Endothelial cell of umbilical vein (primary cell): Measurements from ENCODE around the gene RNF224. TPM values are rescaled to one million over a fixed set of nuclear protein-coding genes. Genes with fewer than 3 reads are reported as not detected.

Experiments used
- BruUV-seq: library from RNA; stranded (reverse); fragments of 400-500 nt; replicated peaks from 2 replicates; lab custom pipeline; 2021; lab: Mats Ljungman, UMichigan
- CTCF ChIA-PET: fragments of 300-600, 350-600 bp; sonication (Branson Sonifier 250); formaldehyde crosslinking; loops from one replicate; lab custom pipeline; 2021; ENCODE audit warnings: antibody characterized with exemption, inconsistent platforms; lab: Charles Lee
- POLR2A ChIA-PET: fragments of 300-600, 350-600 bp; sonication (Branson Sonifier 250); formaldehyde crosslinking; loops from one replicate; lab custom pipeline; 2021; ENCODE audit warnings: antibody characterized with exemption, inconsistent platforms; lab: Charles Lee
- DNase-seq: peaks from one replicate; pipeline ENCODE4 v3.0.0-alpha.2; 2011; ENCODE audit warnings: low read depth, low spot score
- FAIRE-seq: peaks from 2 replicates; lab custom pipeline; 2011; peaks lifted over from hg19 to GRCh38; lab: Jason Lieb, UNC
- H2AFZ ChIP-seq: 2 replicates; pipeline ENCODE4 v1.6.0; 2012; ENCODE audit warnings: low read depth, low read length, control low read depth, inconsistent platforms
- H3K27ac ChIP-seq: 2 replicates; pipeline ENCODE4 v1.5.1; 2011; ENCODE audit warnings: low read depth, mild to moderate bottlenecking, control low read depth, low read length, moderate library complexity; ENCODE audit not compliant: insufficient read depth
- H3K27me3 ChIP-seq, 2 experiments: 2 replicates each; pipeline versions ENCODE4 v1.6.0 to v1.6.1; 2011; ENCODE audit warnings: low read length in 2 of 2, mixed read lengths in 1 of 2; ENCODE audit not compliant: control insufficient read depth in 2 of 2, insufficient read depth in 2 of 2
- H3K36me3 ChIP-seq, 2 experiments: 2 replicates in 1 of 2; 3 replicates in 1 of 2; pipeline ENCODE4 v1.5.1; 2011; ENCODE audit warnings: low read length in 2 of 2, mild to moderate bottlenecking in 1 of 2, moderate library complexity in 1 of 2; ENCODE audit not compliant: control insufficient read depth in 2 of 2, insufficient read depth in 2 of 2; ENCODE audit errors: extremely low read depth in 1 of 2
- H3K4me1 ChIP-seq: 3 replicates; pipeline ENCODE4 v1.5.1; 2011; ENCODE audit warnings: mild to moderate bottlenecking, low read length; ENCODE audit not compliant: control insufficient read depth, insufficient read depth; ENCODE audit errors: extremely low read depth
- H3K4me2 ChIP-seq: 2 replicates; pipeline ENCODE4 v1.6.1; 2011; ENCODE audit warnings: low read length, control low read depth, mixed read lengths; ENCODE audit not compliant: insufficient read depth
- H3K4me3 ChIP-seq, 3 experiments: fragments of 200-600 bp in 1 of 3; sonication (generic), shearing (Covaris generic) in 1 of 3; replicated peaks in 1 of 3; 2 replicates each; pipeline ENCODE4 v1.5.1; 2011 to 2016; ENCODE audit warnings: control low read depth in 3 of 3, low read length in 3 of 3, mild to moderate bottlenecking in 2 of 3, inconsistent platforms in 1 of 3, low read depth in 1 of 3, moderate library complexity in 1 of 3; ENCODE audit not compliant: insufficient read depth in 1 of 3
- H3K79me2 ChIP-seq: 2 replicates; pipeline ENCODE4 v1.6.0; 2012; ENCODE audit warnings: low read length, inconsistent platforms; ENCODE audit not compliant: control insufficient read depth, insufficient read depth
- H3K9ac ChIP-seq: replicated peaks from 2 replicates; pipeline ENCODE3; 2011; ENCODE audit warnings: low read length, control low read depth; ENCODE audit not compliant: insufficient read depth; ENCODE audit errors: extremely low read depth
- H3K9me1 ChIP-seq: replicated peaks from 3 replicates; pipeline ENCODE4 v1.6.0; 2011; ENCODE audit warnings: mild to moderate bottlenecking, low read length; ENCODE audit not compliant: control insufficient read depth, insufficient read depth; ENCODE audit errors: extremely low read depth
- H3K9me3 ChIP-seq: replicated peaks from 2 replicates; pipeline ENCODE4 v1.5.1; 2012; ENCODE audit warnings: low read length, inconsistent platforms; ENCODE audit not compliant: control insufficient read depth, insufficient read depth
- H4K20me1 ChIP-seq: replicated peaks from 2 replicates; pipeline ENCODE3; 2011; ENCODE audit warnings: mild to moderate bottlenecking, low read length; ENCODE audit not compliant: control insufficient read depth, insufficient read depth; ENCODE audit errors: extremely low read depth
- EZH2 ChIP-seq: IDR thresholded peaks from 2 replicates; pipeline ENCODE4 v1.6.1; 2012; ENCODE audit warnings: borderline replicate concordance, low read depth, mild to moderate bottlenecking, moderate library complexity, low read length, inconsistent platforms; ENCODE audit not compliant: severe bottlenecking
- FOS ChIP-seq: IDR thresholded peaks from 2 replicates; pipeline ENCODE4 v1.6.1; 2011; ENCODE audit warnings: mild to moderate bottlenecking, low read length, moderate library complexity, borderline replicate concordance; ENCODE audit not compliant: insufficient read depth
- GATA2 ChIP-seq: IDR thresholded peaks from 2 replicates; pipeline ENCODE4 v1.7.0; 2011; ENCODE audit warnings: low read depth, mild to moderate bottlenecking, moderate library complexity, mixed read lengths, low read length; ENCODE audit not compliant: insufficient read length, insufficient read depth
- JUN ChIP-seq: IDR thresholded peaks from 2 replicates; pipeline ENCODE4 v1.6.1; 2011; ENCODE audit warnings: borderline replicate concordance, low read depth; ENCODE audit not compliant: insufficient read length, insufficient read depth
- MYC ChIP-seq: IDR thresholded peaks from one replicate; pipeline ENCODE4 v1.6.1; 2011; ENCODE audit warnings: mild to moderate bottlenecking, low read depth, low read length
- POLR2A ChIP-seq: IDR thresholded peaks from 2 replicates; pipeline ENCODE4 v1.6.1; 2012; ENCODE audit warnings: low read depth, mild to moderate bottlenecking, control low read depth, low read length
- POLR2AphosphoS5 ChIP-seq: IDR thresholded peaks from 2 replicates; pipeline ENCODE4 v1.6.1; 2012; ENCODE audit warnings: low read depth, mild to moderate bottlenecking, control low read depth, low read length, moderate library complexity; ENCODE audit not compliant: insufficient read depth
- dilution Hi-C: fragments of 300-500 bp; cut with MboI; formaldehyde crosslinking; loops from one replicate; pipeline ENCODE4 v1.15.0; 2019; ENCODE audit warnings: low sequenced_read_pairs; ENCODE audit not compliant: extremely low pct_ligation_motif_present
- intact Hi-C: fragments of 100-400 bp; cut with micrococcal nuclease; formaldehyde crosslinking; loops from one replicate; pipeline ENCODE4 v1.10.0; 2022
- polyA plus RNA-seq, 4 experiments: library from polyadenylated mRNA; depleted of rRNA in 3 of 4; stranded (reverse) in 3 of 4; unstranded in 1 of 4; fragments of >200 nt; gene quantifications; 2 replicates each; pipeline versions ENCODE4 v1.2.1 to v1.2.3, GENCODE V29; 2011 to 2012; ENCODE audit warnings: missing spikeins in 1 of 4
- total RNA-seq: library from RNA; stranded (reverse); gene quantifications from 2 replicates; pipeline ENCODE4 v1.2.3, GENCODE V29; 2021
- TF ChIP-seq, protein P1 (sequence below): IDR thresholded peaks from 2 replicates; pipeline ENCODE4 v1.6.1; 2011; ENCODE audit not compliant: insufficient read depth, insufficient read length
- TF ChIP-seq, protein P2 (sequence below), 2 donors: IDR thresholded peaks; 1 replicate in 1 of 2; 2 replicates in 1 of 2; pipeline ENCODE4 v1.5.1; 2011; ENCODE audit warnings: low read length in 2 of 2, mild to moderate bottlenecking in 2 of 2, moderate library complexity in 2 of 2, control low read depth in 1 of 2, inconsistent platforms in 1 of 2, low read depth in 1 of 2; ENCODE audit not compliant: insufficient read depth in 1 of 2; ENCODE audit errors: extremely low read depth in 1 of 2

Gene RNF224
- total and polyA plus RNA-seq, 2 donors (not counting 3 experiments of a cell fraction or from before 2014, with no cell fraction given): not detected

DNA sequence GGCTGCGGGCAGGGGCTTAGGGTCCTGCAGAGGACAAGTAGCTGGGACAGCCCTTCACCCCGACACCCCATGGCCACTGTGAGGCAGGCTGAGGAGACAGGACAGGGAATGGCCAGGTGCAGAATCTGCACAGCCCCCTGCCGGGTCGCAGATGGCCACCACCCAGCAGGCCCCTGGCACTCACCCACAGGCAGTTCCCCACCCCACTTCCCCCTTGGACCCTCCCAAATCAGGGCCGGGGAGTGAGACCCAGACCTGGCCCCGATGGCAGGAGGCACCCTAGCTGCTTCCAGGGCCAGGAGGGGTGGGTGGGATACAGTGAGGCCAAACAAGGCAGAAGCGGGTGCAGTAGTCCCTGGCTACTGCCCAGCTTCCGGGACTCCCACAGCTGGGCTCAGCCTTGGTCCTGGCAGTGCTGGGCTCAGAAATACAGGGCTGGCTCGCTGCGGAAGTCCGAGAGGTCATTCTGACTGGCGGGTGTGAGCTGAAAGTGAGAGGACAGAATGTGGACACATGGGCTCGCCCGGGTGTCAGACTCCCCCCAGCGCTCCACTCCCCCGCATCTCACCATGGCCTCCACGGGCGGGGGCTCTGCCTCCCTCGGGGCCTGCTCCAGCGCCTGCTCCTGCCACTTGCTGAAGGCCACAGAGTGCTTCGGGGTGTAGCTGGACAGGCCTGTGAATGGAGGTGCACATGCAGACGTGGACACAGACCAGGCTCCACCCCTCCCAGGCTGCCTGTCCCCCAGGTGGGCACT is 35.4 kb upstream of the RNF224 start:
- ChIA-PET POLR2A (no interaction called here), CTCF (no interaction called here)
- Histone ChIP-seq H3K9me3 (no peaks in the 10 kb centered on the region), H2AFZ (no peak overlapping the region), H3K4me1 (peaks cover 17% of the 10 kb centered on the region), H3K9ac (no peak overlapping the region), H3K27me3 (no peaks in the 10 kb centered on the region), H3K4me2 (no peak overlapping the region), H4K20me1 (no peaks in the 10 kb centered on the region), H3K27ac (no peak overlapping the region), H3K9me1 (no peaks in the 10 kb centered on the region), H3K4me3 (no peak overlapping the region), H3K79me2 (peaks cover 24% of the 10 kb centered on the region), H3K36me3 (peaks cover 0 to 14% of the 10 kb centered on the region in 2 experiments)
- intact Hi-C loops (no loop called here), dilution Hi-C loops (no loop called here)
- DNase-seq (no peak), FAIRE-seq (no peak)
- no TSS peak for BruUV-seq
- TF ChIP-seq POLR2AphosphoS5 (no peak), MYC (no peak), FOS (no peak), JUN (no peak), GATA2 (no peak), EZH2 (no peak), POLR2A (no peak)
- TF ChIP-seq, protein P1, sequence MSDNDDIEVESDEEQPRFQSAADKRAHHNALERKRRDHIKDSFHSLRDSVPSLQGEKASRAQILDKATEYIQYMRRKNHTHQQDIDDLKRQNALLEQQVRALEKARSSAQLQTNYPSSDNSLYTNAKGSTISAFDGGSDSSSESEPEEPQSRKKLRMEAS: no peak
- TF ChIP-seq, protein P2, sequence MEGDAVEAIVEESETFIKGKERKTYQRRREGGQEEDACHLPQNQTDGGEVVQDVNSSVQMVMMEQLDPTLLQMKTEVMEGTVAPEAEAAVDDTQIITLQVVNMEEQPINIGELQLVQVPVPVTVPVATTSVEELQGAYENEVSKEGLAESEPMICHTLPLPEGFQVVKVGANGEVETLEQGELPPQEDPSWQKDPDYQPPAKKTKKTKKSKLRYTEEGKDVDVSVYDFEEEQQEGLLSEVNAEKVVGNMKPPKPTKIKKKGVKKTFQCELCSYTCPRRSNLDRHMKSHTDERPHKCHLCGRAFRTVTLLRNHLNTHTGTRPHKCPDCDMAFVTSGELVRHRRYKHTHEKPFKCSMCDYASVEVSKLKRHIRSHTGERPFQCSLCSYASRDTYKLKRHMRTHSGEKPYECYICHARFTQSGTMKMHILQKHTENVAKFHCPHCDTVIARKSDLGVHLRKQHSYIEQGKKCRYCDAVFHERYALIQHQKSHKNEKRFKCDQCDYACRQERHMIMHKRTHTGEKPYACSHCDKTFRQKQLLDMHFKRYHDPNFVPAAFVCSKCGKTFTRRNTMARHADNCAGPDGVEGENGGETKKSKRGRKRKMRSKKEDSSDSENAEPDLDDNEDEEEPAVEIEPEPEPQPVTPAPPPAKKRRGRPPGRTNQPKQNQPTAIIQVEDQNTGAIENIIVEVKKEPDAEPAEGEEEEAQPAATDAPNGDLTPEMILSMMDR (IDR thresholded peaks at IDR 0.05; ENCODE audit: extremely low read depth in 1 of 2, insufficient read depth in 1 of 2, low read depth in 1 of 2, low read length in 2 of 2): no peak
